Breast epithelium (tissue), 3 donors: ENCODE data around the gene PTPRN.

Source experiments
- POLR2A ChIP-seq: fragments of 450-650 bp; IDR thresholded peaks from one replicate; pipeline ENCODE4 v1.6.1; 2016; ENCODE audit warnings: antibody characterized with exemption, mild to moderate bottlenecking, moderate library complexity
- POLR2AphosphoS5 ChIP-seq, 3 donors: sonication (generic); formaldehyde crosslinking; IDR thresholded peaks; one replicate each; pipeline ENCODE4 v1.6.1; 2017; ENCODE audit warnings: antibody characterized with exemption in 3 of 3
- TF ChIP-seq, protein P1 (sequence below), 3 donors: fragments of 450-650 bp; IDR thresholded peaks; one replicate each; pipeline ENCODE4 v1.5.1; 2016 to 2017; ENCODE audit warnings: antibody characterized with exemption in 3 of 3, mild to moderate bottlenecking in 3 of 3, moderate library complexity in 3 of 3

DNA sequence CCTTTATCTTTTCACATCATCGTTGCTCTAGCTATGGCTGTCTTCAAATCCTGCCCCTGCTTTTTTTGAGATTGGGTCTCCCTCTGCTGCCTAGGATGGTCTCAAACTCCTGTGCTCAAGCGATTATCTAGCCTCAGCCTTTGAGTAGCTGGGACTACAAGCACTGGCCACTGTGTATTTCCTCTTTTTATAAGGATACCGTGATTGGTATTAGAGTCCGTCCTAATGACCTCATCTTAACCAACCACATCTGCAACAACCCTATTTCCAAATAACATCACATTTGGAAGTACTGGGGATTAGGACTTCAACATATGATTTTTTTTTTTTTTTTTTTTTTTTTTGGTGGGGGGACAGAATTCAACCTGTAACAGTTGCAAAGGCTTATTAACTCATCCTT is 14.2 kb upstream of the PTPRN start:
- TF ChIP-seq POLR2A (no peak), POLR2AphosphoS5 (IDR thresholded peaks at IDR 0.05) (no peak)
- TF ChIP-seq, protein P1, sequence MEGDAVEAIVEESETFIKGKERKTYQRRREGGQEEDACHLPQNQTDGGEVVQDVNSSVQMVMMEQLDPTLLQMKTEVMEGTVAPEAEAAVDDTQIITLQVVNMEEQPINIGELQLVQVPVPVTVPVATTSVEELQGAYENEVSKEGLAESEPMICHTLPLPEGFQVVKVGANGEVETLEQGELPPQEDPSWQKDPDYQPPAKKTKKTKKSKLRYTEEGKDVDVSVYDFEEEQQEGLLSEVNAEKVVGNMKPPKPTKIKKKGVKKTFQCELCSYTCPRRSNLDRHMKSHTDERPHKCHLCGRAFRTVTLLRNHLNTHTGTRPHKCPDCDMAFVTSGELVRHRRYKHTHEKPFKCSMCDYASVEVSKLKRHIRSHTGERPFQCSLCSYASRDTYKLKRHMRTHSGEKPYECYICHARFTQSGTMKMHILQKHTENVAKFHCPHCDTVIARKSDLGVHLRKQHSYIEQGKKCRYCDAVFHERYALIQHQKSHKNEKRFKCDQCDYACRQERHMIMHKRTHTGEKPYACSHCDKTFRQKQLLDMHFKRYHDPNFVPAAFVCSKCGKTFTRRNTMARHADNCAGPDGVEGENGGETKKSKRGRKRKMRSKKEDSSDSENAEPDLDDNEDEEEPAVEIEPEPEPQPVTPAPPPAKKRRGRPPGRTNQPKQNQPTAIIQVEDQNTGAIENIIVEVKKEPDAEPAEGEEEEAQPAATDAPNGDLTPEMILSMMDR (IDR thresholded peaks at IDR 0.05), result no peak
